Liver (tissue), 3 donors: Measurements from ENCODE around the gene FLT1.

Source experiments
- ATF3 ChIP-seq: IDR thresholded peaks from 2 replicates; pipeline ENCODE4 v1.6.1; 2016; ENCODE audit warnings: antibody characterized with exemption
- CTCF ChIP-seq: fragments of 150-350 bp; IDR thresholded peaks from 2 replicates; pipeline ENCODE4 v1.5.1; 2017; ENCODE audit warnings: improper control_type of control experiment, low read depth, low read length; ENCODE audit not compliant: missing input control
- EGR1 ChIP-seq, 2 donors: IDR thresholded peaks; 2 replicates each; pipeline ENCODE4 v1.6.1; 2016 to 2018; ENCODE audit warnings: antibody characterized with exemption in 2 of 2, low read depth in 2 of 2
- JUND ChIP-seq, 2 donors: IDR thresholded peaks; 2 replicates each; pipeline ENCODE4 v1.6.1; 2016; ENCODE audit warnings: antibody characterized with exemption in 2 of 2
- MAX ChIP-seq: IDR thresholded peaks from 2 replicates; pipeline ENCODE4 v1.6.1; 2016; ENCODE audit warnings: antibody characterized with exemption
- RAD21 ChIP-seq, 2 donors: IDR thresholded peaks; 2 replicates each; pipeline ENCODE4 v1.6.1; 2016; ENCODE audit warnings: antibody characterized with exemption in 2 of 2, mild to moderate bottlenecking in 2 of 2
- REST ChIP-seq: IDR thresholded peaks from 2 replicates; pipeline ENCODE4 v1.6.1; 2016; ENCODE audit warnings: antibody characterized with exemption, mild to moderate bottlenecking
- TAF1 ChIP-seq: conservative IDR thresholded peaks from 2 replicates; pipeline ENCODE4 v1.6.1; 2016; ENCODE audit warnings: antibody characterized with exemption, mild to moderate bottlenecking
- ZBTB33 ChIP-seq: IDR thresholded peaks from 2 replicates; pipeline ENCODE4 v1.6.1; 2016; ENCODE audit warnings: antibody characterized with exemption
- donor health status: healthy.
- donor health status: healthy.

GRCh38 chr13:28394422-28394821, 100.5 kb downstream of the FLT1 start:
- TF ChIP-seq JUND (IDR thresholded peaks at IDR 0.05) (no peak), ATF3 (no peak), CTCF (no peak), ZBTB33 (no peak), MAX (no peak), TAF1 (no peak), RAD21 (IDR thresholded peaks at IDR 0.05) (no peak), REST (no peak), EGR1 (IDR thresholded peaks at IDR 0.05; ENCODE audit: low read depth in 2 of 2) (no peak)
